DMS53 treated with DMSO at 0.1 percent for 48 hours (cell line): ENCODE measurements around the gene MEF2D.
A peak's percentile ranks its signal among the peaks of the same experiment; 100 is the strongest.

ENCODE experiments used
- DNase-seq: peaks from one replicate; lab custom pipeline; 2025; ENCODE audit not compliant: unreplicated experiment; lab: John Stamatoyannopoulos, UW

The MEF2D gene

DNA sequence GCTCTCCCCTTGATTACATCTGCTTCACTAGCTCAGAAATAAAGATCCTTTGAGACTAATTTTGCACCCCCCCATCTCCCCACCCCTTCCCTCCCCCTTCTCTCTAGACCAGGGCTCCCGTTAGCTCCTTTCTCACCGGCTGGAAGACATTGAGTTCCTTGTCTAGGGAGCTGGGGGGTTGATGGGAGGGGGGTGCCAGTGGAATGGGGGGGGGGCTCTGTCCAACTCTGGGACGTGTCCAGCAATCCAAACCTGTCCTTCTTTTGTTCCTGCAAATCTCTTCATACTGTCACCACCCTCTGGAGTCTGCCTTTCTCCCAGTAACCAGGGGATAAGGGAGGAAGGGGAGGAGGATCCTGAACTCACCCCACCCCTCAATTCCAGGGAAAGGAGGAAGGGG lies 69.7 kb downstream of the MEF2D start:
- DNase-seq = no peak

DNA sequence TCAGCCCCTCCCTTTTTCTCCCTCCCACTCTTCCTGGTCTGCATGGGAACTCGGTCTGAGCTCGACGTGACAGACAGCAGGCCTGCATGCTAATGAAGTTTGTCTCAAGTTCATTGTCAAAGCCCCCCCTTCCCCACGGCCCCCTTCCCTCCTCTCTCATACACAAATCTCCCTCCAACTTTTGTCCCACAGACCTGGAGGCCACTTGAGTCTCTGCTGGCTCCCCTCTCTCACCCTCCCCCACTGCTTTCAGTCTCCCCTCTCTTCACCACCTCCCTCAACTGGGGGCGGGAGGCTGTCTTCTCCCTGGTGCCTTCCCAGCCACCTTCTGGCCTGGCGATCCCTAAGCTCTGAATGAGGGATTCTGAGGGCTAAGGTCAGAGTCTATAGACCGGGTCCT lies 70.3 kb downstream of the MEF2D start:
- DNase-seq = no peak

DNA sequence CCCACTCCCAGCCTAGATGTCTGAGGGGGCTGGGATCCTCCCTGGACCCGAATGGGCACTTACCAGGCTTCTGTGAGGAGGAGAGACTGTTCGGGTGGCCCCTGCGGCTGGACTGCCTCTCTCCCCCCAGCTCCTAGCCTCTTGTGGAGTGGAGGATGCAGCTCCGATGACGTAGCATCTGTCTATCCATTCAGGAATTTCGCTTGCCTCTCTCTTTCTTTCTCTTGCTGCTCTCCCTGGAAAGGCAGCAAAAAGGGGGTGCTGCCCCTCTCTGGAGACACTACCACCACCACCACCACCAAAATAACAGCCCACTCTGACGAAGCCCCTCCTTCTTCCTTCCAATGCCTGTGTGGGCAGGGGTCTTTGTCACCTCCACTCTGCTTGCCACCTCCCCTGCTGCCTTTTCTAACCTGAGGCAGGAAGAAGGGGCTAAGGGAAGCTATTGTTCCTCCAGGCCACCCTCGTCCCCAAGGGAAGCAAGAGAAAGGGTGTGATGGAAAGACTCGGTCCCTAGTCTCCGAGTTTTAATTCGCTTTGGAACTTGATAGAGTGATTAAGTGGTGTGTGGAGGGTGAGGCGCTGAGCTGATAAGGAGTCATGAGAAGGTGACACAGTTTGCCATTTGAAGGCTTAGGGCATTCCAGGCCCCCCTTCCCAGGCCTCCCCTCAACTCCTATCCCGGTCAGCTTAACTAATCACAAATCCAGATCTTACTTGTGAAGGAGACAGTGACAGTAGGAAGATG lies 71.1 kb downstream of the MEF2D start:
- DNase-seq = no peak

DNA sequence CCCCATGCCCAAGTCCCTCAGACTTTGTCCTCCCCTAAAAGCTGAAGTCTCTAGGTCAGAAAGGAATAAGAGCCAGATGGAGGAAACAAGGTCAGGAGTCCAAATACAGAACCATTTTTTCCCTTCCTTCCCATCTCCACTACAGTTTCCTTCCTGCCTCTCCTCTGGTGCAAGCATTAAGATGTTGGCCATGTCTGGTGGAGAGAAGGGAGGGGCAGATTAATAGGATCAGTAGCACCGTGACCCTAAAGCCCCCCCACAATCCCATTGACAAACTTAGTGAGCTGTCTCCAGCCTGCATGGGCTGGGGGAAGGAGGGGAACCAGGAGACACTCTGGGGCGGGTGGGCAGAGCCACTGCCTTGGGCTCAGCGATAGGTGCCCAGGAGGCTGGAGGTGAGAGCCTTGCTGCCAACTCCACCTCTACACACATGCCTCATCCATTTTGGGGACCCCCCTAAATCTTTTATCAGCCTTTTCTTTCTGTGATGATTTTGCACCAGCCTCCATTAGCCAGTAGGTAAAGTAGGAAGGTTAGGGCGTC lies 71.8 kb downstream of the MEF2D start:
- DNase-seq = no peak

DNA sequence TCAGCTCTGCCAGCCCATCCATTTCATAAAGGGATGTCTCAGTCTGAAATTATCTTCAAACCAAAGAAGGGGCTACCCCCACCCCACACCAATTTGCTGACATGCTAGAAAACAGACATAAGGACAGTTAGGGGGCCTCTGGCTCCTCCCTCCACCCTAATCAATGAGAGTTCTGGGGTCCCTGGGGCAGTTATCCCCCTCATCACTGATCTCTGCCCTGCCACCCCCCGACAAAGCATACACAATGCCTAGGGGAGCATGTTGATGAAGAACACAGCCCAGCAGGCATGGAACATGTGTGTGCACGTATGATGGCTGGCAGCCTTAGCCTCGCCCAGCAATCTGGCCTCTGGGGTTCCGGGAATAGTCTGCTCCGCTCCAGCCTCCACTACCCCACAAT lies 72.6 kb downstream of the MEF2D start:
- DNase-seq = no peak

DNA sequence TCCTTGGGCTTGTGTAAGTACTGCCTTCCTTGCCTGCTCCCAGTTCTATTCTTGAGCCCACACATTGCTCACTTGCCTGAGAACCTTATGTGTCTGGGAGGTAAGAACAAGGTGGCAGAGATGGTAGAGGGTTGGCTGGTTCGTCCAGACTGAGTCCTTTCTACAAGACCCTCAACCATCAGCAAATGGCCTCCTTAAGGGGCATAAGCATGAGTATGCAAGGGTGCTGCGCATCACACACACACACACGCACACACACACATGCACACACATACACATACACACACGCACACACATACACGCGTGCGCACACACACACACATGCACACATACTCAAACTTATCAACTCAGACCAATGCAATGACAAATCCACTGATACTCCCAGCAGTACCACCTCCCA lies 74.6 kb downstream of the MEF2D start:
- DNase-seq = no peak

DNA sequence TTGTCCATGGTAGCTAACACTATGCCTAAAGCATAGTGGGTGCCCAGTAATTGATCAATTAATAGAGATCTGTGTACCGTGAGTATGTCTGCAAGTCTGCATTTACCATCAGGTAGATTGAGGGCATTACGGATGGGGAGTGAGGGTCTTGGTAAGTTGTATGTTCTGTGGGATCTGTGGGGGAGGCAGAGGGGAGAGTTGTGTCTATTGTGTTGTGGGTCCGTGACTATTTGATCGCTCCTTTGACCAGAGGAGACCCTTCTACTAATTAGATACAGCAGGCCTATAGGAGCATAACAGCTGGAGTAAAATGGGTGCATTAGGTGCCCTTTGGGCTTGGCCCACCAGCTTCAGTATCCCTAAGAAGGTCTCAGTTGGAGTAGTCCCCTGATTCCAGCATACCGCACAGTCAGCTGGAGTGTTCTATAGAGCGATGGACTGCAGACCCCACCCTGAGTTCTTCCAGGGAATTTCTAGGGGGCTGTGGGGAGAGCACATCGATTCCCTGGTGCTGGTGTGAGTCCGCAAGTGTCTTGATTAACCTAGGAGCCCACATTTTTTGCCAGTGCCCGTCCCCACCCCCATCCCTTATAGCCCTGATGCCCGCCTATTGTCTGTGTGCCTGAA lies 75.7 kb downstream of the MEF2D start:
- DNase-seq = no peak

DNA sequence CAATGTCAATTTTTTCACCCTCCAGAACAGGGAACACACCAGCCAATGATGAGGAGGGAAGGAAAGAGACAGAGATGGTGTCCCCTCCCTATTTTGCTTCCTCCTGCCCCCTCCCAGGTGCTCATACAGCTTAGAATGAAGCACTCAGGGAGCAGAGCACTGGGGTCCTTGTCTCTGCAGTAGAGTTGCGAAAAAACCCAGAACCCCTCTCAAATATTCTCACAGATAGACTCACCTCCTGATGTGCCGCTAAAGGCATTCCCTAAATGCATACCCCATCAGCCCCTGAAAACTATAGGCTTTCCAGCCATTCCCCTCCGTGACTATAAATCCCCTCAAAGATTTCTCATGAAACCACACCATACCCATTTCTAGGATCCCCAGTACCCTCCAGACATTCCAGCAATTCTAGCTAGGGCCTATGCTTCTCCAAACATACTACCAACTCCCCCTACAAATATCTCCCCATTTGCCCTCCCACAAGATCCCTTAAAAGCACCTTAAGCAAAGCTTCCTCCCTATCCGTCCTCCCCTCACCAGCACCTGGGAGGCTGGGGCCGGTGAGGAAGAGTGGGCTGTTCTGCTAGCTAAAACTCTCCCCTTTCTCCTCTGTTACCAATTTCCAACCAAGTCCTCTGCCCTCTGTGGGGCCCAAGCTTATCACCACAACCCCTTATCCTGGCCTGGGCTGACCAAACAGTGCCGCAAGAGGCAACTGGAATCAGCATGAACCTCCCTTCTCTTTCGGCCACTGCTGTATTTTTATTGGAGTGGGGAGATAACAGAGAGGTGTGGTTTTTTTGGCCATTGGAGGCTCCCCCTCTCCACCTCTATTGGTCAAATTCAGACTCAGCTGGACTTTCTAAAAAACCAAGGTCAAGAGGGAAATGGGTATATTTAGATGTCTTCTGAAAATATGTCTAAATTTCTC lies 76.9 kb downstream of the MEF2D start:
- no peak for DNase-seq

DNA sequence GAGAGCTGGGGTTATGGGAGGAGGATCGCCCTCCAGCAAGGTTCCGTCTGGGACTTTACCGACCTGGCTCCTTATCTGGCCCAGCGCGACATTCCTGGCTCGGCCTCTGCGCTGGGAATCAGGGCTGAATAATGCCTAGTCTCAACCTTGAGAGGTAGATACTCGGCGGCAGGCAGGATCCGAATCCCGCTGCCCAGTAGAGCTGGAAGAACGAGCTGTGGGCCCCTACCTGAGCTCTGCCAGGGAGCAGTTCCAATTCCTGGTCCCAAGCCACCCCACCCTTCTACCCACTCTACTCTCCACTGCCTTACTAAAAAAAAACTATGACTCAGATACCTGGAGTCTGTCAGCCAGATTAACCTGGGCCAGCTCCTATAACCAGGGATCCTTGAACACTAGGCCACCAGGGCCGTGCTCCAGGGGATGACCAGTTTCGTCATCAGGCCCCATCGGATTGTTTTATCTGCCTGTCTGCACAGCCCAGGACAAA lies 77.9 kb downstream of the MEF2D start:
- no peak for DNase-seq

DNA sequence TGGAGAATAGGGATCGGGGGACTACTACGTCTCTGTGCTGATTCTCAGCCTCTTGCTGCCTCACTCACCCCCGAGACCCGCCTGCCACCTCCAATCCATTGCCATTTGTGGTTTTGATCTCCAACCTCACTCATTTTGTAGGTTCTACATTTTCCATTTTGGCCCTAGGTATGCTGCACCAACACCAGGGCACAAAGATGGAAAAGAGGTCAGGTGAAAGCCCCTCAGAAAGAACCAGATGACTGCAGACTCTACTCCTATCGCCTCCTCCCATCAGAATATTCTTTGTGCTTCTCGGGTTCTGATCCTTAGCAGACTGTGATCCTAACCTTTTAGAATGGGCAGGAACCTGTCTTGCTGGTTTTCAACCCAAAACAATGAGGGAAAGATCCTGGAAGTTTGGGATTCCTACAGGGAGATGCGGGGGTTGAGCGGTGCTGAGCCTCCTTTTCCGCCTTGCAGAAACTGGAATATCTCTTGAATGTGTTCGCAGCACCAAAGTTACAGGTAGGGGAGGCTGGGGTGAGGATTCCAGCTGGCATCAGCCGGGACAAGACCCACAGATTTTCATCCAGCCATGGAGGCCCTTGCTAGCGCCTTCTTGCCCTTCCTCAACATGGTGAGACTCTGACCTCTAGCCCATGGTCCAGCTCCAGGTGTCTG lies 78.5 kb downstream of the MEF2D start:
- DNase-seq = no peak

DNA sequence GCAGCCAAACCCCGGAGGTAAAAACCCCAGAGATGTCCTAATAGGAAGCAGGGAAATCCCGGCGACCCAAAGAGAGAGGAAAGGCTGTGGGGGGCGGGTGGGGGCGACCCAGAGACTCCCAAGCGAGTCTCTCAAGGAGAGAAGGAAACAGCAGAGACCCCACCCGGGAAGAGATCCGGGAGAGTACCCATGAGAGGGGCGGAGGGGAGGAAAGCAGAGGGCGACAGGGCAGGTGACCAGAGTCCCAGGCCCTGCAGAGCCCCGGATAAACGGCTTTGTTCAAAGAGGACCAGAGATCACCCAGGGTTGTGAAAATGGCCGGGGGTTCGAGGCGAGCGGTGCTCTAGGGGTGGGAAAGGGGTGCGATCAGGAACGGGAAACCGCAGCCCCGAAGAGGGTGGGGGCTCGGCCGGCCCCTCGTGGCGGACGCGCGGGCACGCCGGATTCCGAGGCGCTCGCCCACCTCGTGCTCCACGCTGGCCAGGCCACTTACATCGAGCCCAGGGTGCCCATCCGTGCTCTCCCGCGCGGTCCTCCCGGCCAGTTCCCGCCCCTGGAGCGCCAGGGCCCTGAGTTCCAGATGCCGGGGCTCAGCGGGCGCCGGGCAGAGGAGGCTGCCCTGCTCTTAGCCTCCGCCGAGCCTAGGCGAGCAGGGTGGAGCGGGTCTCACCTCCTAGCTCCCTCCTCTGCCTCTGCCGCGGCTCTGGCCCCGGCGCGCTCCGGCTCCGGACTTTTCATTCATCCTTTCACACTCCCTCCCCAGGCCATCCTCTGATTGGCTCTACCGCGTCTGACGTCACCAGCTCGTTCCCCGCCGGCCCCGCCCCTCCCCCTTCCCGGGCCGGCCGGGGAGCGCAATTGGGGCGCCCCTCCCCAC lies 79.3 kb downstream of the MEF2D start:
- DNase-seq = peak; percentile 85

DNA sequence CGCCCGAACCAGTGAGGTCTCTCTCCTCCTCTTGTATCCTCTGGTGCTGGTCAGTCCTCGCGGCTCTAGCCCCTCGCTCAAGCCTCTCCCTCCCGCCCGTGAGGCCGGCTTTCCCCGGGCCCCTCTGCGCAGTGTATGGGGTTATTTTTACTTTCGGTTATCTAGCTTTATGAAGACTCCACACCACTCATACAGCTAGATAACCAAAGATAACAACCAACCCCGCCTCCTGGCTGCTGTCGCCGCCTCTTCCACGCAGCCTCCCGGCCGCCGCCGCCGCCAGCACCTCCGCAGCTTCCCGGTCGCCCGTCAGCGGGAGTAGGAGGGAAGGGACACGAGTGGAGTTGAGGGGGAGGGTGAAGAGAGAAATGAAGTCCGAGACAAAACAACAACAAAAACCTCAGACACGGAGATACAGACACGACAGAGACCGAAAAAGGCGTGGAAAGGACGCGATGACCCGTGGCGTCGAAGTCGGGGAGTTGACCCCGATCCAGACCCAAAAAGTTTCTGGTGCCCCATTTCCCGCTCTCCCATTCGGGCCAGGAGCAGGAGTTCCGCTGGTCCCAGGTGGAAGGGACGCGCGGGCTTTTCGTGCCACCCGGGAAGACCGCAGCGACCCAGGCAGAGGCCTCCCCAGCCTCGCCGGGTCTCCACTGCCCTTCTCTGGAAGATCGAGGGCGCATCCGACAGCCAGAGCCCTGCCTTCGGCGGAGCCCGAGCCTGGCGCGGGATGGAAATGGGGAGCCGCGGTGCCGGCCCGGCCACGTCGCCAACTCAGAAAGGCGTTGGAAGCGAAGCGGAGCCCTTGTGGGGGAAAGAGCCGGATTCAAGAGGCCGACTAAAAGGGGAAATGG lies 80.1 kb downstream of the MEF2D start:
- no peak for DNase-seq

DNA sequence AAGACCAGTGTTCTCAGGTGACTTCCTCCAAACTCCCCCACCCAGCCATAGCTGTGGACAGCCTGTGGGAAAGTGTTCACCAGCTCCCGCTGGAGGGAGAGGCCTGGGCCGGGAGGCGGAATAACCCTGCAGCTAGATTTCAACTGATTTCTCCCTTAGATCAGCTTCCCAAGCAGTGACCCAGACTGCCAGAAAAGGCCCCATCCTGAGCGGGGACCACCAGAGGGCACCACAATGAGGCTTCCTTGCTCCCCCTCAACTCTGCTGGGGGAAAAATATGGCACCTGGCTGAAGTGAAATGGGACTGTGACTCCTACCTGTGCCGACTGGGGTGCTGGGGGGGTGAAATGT lies 80.7 kb downstream of the MEF2D start:
- DNase-seq = no peak

DNA sequence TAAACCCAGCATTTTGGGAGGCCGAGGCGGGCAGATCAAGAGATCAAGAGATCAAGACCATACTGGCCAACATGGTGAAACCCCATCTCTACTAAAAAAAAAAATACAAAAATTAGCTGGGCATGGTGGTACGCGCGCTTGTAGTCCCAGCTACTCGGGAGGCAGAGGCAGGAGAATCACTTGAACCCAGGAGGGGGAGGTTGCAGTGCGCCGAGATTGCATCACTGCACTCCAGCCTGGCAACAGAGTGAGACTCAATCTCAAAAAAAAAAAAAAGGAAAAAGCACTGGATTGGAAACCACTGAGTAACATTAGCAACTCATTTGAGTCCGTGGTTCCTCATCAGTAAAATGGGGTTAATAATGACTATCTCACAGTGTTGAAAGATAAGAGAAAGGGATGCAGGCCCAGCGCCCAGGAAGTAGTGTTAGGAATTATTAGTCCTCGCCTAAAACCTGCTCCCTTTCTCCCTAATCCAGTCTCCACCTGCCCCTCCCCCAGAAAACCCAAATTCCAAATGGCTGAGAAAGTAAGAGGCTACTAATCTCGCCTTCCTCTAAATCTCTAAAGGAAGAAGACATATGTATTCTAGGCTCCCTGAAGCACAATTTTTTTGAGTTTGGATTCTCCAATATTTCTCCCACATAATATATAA lies 82.0 kb downstream of the MEF2D start:
- DNase-seq = no peak

DNA sequence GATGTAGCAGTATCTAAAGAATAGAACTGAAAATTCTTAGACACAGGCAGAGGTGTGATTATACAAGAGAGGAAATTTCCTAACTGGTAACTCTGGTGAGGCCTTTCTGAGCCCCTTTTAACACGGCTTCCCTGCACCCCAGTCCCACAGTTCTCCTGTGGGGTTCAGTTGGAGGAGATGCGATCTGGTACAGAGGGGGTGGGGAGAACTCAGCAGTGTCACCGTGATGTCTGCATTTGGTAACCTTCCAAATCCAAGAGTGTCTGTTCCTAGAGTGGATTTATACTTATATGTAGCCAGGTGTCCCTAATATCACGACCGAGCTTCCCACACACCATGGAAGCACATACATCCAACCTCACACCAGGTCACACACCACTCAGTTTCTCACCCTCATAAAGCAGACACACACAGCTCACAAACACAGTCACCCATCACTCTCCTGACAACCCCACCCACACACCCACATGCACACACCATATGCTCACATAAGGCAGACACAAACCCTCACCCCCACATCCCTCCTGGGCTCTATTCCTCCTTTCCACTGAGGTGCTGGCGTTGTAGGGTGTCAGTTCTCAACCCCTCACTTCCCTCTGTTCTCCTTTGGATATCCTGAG lies 83.1 kb downstream of the MEF2D start:
- DNase-seq = no peak

DNA sequence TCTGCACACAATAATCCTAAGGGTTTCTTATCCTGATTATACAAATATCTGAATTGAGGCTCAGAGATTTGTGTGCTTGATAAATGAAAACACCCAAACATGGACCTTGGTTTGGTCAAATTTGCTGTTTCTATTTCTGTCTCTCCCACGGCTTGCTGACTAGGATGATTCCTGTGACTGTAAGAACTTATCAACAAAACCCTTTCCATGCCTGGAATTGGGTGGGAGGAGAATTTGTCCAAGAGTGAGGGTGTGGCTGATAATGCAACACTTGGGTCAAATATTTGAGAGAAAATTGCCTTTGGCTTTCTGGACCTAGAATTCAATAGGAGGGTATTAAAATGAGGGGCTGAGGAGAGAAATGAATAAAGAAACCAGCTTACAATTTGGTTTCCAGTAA lies 83.6 kb downstream of the MEF2D start:
- no peak for DNase-seq

DNA sequence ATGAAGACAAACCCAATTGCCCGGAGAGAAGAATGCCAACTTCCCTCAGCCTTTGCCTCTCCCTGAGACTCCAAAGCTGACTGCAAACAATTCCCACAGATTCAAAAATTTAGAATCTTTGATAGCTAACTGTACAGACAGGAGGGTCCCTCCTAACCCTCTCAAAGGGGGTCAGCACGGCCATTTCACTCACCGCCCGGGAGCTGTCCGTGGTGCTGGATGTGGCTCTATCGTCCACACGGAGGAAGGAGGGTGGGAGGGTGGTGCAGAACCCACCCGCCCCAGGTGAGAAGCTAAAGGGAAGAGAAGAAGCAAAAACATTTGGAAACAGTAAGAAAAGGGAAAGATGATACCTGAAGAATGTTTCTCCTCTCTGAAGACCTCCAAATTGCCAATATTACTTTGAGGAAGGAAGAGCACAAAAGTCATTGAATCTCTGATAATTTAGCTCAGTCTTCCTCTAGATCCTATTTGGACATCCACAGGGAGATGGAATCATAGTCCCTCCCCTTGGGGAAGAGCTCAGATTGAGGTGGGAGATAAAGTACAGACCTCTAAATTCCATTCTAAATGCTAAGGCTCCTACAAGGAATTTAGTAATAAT lies 86.0 kb downstream of the MEF2D start:
- no peak for DNase-seq
